GM19328 (cell line): ENCODE results near the gene MGAT4A.

Source experiments
- ATAC-seq: cut with Tn5 transposase; IDR thresholded peaks from one replicate; pipeline ENCODE4 v1.9.1; 2021; ENCODE audit warnings: mild to moderate bottlenecking, moderate library complexity; ENCODE audit not compliant: unreplicated experiment

Gene MGAT4A

DNA sequence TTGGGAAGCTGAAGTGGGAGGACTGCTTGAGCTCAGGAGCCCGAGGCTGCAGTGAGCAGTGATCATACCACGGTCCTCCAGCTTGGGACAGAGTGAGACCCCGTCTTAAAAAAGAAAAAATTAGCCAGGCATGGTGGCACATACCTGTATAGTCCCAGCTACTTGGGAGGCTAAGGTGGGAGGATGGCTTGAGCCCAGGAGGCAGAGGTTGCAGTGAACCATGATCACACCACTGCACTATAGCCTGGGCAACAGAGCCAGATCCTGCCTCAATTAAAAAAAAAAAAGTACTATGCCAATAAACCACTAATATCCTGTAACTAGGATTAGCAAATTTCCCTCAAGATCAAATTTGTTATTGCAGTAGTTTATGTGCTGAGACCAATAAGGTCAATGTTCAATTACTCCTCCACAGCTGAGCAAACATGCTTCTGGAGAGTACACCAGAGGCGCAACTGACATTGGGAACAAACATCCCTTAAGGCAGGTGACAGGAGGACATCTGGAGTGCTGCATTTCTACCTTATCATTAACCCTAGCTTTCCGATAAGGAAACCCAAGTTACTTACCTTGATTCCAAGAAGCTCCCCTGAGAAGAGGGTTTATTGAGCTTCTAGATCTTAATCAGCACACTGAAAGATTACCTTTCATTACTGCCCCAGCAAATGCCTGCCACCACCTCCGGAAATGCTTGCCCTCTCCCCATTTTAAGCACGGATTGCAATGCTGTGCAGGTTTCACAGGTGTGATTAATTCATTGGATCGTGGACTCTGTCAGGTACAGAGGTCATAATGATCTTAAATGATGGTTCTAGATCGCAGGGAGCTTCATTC lies 26.2 kb downstream of the MGAT4A start:
- no peak for ATAC-seq

DNA sequence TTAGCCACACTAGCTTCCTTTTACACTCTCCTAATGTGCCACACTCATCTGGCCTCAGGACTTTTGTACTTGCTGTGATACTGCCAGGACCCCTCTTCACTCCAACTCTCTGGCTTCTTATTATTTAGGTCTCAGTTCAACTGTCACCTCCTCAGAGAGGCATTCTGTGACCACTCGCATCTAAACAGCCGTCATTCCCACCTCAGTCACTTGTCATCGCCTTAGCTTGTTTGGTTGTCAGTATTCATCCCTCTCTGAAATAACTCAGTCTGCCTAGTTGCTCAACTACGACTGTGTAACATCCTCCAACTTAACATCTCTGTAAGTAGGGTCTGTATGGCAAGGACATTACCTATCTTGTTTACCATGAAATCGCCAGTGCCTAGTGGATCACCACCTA lies 27.2 kb downstream of the MGAT4A start:
- no peak for ATAC-seq

DNA sequence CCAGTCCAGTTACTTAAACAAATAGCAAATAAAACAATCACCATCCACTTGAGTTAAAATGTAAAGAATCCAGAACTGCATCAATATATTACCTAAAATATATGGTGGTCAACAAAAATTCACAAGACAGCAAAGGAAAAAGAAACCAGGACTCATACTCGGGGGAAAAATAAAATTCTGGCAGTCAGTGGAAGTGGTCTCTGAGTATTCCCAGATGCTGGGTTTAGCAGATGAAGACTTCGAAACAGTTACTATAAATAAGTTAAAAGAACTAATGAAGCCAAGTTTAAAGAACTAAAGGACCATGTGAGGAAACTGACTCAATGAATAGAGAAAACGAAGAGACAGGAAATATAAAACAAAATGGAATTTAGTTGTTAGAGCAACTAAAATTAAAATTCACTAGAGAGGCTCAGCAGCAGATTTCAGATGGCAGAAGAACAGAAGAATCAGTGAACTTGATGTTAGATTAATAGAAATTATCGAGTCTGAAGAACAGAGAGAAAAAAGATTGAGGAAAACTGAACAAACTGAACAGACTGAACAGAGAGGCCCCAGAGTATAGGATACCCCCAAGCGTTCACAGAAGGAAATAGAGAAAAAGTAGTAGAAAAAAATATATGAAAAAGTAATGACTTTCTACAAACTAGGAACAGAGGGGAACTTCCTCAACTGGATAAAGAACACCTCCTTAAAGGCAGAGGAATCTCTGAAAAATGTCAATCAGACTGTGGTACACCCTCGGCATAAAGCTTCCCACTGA lies 27.9 kb downstream of the MGAT4A start:
- ATAC-seq, result no peak

DNA sequence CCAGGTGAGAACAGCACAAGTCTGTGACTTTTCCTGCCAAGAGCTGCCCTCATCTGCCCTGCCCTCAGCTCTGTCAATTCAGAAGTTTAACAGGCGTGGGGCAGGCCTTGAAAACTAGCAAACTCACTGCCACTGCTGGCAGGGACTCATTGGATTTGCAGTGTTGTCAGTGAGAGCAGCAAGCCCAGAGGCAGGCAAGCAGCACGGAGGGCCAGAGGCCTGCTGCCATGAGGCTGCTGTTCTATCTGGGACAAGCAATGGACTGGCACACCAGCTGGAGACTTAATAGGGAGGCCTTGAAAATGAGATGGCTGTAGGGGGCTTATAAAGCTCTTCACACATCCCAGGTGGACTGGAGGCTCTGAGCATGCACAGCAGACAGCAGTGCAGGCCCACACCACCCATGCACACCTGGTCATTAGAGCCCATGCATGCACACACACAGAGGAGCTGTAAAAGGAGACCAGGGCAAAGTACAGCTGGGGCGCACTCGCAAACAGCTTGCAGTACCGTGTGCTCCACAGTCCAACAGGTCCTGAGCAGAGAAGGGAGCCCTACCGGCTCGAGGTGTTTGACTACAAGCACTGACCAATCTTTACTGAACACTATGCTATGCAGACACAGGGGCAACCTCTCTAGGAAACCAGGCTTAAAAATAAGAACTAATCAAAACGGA lies 28.7 kb downstream of the MGAT4A start:
- ATAC-seq, result no peak

DNA sequence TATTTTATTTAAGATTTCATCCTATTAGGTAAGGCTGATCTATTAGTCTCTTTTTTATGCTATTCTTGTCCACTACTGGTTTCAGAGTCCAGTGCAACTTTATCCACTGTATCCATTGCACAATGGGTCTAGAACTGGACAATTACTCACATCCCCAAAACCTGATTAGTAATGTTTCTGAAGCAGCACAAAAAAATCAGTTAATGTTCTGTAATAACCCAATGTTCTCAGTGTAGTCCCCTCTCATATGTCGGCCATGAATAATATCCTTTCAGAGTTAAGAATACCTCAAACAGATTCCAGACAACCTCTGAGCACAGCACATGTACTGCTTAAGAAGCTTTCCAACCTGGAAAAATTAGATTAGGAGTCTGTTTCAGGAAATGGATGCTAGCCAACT lies 29.7 kb downstream of the MGAT4A start:
- no peak for ATAC-seq

DNA sequence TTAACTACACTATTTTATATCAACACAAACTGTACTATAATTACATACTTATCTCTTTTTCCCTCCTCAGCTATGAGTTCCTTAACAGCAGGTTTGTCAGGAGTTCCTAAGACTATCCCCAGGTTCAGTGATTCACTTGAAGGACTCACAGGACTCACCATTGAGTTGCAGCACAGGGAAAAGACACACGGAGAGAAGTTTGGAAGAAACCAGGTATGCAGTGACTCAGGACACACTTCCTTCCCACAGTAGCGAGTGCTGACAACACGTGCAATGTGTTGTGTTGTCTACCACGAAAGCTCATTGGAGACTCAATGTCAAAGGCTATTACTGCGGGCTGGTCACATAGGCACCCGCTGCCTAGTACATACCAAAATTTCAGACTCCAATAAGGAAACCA lies 32.0 kb downstream of the MGAT4A start:
- ATAC-seq, result no peak

DNA sequence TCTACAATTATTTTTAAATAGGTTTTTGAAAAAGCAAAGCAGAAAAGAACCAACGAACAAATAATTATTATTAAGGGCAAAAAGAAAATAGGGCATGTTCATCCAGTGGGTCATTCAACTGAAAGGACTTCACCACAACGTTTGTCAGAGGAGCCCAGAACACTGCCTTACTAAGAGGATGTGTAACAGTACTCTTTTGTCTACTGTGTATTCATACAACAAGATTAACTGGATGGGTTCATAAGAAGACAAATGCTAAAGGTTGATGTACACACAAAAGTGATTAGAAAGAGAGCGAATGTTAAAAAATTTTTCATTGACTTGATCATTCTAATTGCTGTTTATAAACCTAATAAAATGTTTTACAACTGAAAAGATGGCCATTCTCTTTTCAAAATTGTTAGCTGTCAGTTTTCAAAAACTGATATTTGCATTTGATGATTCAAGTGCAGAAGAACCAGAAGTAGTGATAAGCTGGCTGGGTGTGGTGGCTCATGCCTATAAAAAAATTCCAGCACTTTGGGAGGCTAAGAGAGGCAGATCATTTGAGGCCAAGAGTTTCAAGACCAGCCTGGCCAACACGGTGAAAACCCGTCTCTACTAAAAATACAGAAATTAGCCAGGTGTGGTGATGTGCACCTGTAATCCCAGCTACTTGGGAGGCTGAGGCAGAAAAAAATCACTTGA lies 33.1 kb downstream of the MGAT4A start:
- no peak for ATAC-seq

DNA sequence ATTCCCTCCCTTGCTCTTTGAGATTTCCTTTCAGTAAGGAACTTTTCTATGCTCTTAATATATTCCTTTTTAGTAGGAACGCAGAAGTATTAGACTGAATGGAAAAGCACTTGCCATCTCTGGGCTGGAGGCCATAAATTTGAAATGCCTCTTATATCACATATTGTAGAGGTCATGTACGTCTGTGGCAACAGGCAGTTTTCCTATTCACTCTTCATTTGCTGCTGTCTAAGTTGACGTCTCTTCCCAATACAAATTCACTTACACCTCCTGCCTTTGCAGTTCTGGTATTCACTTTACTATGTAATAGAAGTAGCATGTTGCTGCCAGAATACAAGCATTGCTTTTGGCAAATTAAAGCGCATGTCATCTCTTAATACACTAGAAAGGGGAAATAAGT lies 34.7 kb downstream of the MGAT4A start:
- ATAC-seq, result no peak

DNA sequence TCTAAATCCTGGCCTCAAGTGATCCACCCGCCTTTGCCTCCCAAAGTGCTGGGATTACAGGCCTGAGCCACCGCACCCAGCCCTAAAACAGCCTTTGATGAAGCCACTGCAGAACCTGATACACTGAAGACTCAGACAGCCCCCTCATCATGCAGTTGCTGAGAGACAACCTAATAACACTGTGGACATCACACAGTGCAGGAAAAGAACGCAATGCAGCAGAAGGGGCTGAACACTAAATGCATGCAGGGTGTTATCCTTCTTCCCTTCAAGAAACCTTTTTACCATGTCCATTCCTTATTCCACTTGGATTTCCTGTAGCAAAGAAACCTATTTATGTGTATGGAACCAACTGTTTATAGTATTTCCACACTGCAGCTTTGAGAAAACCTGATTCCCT lies 35.7 kb downstream of the MGAT4A start:
- ATAC-seq, result no peak

DNA sequence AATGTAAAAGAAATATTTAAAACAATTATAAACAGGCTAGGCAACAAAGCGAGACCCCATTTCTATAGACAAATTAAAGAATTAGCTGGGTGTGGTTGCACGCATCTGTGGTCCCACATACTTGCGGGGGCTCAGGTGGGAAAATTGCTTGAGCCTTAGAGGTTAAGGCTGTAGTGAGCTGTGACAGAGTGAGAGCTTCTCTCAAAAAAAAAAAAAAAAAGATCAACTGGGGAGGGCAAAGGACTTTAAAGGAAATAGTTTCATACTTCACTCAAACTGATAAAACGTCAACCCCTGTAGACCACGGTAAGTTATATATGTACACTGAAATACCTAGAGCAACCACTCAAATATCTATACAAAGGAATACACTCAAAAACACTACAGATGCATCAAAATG lies 37.5 kb downstream of the MGAT4A start:
- ATAC-seq, result no peak

DNA sequence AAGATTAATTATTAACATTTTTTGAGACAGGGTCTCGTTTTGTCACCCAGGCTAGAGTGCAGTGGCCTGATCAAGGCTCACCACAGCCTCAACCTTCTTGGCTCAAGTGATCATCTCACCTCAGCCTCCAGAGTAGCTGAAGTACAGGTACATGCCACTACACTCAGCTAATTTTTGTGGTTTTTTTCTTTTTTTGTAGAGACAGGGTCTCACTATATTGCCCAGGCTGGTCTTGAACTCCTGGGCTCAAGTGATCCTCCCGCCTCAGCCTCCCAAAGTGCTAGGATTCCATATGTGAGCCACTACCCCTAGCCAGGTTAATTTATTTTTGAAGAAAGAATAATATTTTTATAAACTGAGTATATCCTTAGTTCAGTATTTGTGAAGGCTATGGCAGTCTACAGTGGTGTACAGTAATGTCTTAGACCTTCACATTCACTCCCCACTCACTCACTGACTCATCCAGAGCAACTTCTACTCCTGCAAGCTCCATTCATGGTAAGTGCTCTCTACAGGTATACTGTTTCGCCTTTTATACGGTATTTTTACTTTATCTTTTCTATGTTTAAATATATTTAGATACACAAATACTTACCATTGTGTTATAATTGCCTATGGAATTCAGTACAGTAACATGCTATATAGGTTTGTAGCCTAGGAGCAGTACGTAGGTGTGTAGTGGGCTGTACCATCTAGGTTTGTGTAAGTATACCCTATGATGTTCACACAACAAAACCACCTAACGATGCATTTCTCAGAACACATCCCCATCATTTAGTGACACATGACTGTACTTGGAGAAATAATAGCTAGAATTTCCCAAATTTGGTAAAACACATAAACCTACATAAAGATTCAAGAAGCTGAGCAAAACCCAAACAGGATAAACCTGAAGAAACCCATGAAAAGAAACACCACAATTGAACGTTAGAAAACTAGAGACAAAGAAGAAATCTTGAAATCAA lies 38.6 kb downstream of the MGAT4A start:
- ATAC-seq, result no peak

DNA sequence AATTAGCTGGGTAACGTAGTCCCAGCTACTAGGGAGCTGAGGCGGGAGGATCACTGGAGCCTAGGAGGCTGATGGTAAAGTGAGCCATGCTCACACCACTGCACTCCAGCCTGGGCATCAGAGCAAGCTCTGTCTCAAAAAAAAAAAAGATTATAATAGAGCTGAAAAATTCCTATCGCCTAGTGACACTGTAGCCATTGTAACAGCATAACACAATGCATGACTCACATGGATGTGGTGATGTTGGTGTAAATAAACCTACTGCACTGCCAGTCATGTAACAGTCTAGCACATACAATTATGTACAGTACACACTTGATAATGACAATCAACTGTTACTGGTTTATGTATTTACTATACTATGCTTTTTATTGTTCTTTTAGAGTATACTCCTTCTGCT lies 39.6 kb downstream of the MGAT4A start:
- ATAC-seq, result no peak

DNA sequence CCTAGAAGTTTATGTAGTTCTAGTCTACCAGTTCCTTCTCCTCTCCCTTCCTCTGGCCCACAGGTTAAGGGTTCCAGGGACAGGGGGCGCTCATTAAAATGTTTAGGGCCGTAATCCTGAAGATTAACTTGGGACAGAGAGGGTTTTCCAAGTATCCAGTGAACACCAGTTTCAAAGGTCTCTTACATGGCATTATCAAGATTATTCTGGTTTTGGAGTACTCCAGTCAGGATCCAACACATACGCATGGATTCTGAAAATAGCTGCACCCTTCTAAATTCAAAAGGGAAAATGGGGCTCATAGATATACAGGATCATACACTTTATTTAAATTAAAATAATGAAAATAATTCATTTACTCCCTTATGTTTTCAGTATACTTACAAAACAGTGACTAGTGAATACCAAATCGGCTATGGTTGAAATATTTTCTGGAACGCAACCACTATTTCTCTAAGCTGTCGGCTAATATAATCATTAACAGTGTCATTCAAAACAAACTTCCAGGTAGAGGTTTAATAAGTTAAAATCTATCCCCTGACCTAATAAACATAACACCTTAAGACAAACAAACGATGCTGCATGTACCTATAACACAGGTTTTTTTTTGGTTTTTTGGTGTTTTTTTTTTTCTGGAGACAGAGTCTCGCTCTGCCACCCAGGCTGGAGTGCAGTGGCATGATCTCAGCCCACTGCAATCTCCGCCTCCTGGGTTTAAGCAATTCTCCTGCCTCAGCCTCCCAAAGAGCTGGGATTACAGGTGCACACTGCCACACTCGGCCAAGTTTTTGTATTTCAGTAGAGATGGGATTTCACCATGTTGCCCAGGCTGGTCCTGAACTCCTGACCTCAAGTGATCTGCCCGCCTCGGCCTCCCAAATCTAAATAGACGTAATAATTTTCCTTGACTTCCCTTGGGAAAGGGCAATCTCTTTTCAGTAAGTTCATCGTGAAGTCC lies 44.7 kb downstream of the MGAT4A start:
- ATAC-seq, result no peak

DNA sequence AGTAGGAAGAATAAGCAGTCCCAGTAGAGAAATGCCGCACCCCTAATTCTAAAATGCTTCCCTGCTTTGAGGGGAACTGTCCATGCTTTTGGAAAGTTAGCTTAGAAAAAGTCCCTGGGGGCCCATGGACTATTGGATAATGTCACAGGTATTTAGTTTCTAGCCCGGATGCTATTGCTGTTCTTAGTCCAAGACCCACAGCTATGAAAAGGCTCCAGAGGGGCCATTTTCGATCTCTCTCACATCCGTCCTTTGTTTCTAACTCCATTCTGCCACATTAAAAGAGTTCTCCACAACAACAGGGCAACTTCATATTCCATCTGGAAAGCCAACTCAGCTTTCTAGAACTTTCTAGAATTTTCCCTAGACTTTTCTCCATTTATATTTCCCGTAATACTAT lies 47.2 kb downstream of the MGAT4A start:
- no peak for ATAC-seq

DNA sequence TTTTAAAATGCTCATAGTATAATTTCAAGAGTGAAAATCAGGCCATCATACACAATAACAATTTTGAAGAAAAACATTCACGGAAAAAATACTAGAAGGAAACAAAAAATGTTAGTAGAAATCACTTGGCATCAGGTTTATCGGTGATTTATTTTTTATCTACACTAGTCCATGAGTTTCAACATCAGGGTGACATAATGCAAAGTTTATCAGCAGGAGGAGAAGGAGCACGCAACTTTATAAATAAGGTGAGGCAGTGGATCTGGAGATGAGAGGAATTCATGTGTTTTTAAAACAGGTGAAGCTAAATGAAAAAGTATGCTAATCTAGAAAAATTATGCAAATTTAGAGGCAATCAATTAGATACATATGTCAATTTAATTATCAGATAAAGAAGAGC lies 54.2 kb downstream of the MGAT4A start:
- ATAC-seq, result no peak

DNA sequence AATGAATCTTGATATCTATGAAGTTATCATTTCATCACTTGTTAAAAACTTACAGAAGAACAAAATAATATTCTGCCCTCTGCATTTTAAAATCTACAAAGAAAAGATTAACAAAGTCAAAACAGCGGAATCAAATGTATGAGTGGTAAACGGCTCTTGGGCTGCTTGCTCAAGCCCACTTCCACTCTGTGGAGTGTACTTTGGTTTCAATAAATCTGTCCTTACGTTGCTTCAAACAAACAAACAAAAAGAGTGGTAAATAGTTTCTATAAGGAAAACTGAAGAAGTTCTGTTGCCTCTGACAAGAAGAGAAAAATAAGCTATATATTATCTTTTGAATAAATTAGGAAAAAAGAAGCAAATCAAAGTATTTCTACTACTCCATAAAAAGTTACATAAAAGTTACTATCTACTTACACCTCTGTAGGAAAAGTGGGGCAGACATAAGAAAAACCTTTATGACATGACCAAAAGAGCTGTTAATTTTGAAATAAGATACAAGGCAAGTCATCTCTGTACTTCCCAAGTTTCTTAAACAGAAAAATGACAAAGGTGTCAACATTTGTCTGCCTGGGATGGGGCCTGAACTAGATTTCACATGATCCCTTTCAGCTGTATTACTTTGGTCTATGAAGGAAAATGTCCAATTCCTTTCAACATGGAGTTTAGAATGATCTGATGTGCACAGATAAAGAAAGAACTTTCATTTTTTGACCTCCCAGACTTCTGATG lies 56.5 kb downstream of the MGAT4A start:
- ATAC-seq, result no peak

DNA sequence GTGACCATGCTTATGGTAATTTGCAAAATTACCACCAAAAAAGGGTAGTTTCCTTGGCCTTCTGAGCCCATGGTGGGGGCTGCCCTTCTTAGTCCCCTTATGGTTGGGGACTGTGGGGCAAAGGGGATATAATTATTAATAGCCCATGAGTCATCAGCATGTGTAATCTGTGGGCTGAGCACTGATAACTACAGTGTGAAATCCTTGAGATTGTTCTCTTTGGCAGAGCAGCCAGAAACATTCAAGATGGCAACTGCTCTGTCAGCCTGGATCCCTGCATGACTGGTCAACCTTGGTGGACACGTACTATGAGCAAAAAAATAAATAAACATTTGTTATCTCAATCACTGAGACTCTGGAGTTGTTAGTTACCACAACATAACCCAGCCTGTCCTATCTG lies 61.3 kb downstream of the MGAT4A start:
- ATAC-seq, result no peak

DNA sequence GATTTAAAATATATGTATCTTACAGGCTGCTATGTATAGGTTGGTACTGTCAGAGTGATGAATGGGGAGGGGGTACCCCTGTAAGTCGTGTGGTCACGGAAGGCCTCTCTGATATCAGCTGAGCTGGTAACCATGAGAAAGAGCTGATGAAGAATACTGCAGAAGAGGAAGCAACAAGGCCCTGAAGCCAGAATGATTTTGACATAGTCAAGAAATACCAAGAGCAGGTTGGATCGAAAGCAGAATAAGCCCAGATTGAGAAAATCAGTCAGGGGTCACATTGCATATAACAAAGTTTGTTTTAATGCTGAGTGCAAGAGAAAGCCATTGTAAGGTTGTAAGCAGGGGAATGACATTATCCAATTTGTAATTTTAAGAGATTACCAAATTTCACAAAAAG lies 65.3 kb downstream of the MGAT4A start:
- ATAC-seq, result no peak
